GM18517 (cell line): ENCODE results near the gene RBMX.
"Not testable (repeated sequence)": the region's sequence is repeated elsewhere in the genome, so short reads cannot be mapped to it uniquely, and the experiment has no call there.

Experiments used
- ATAC-seq: cut with Tn5 transposase; IDR thresholded peaks from one replicate; pipeline ENCODE4 v1.9.1; 2021; ENCODE audit warnings: mild to moderate bottlenecking, moderate library complexity; ENCODE audit not compliant: unreplicated experiment

RBMX gene

GRCh38 chrX:136879001-136879687 lies 1.4 kb downstream of the RBMX start:
- no peak for ATAC-seq

GRCh38 chrX:136878423-136878822 lies 2.1 kb downstream of the RBMX start:
- no peak for ATAC-seq

GRCh38 chrX:136874114-136874513 lies 6.4 kb downstream of the RBMX start:
- not testable (repeated sequence) for ATAC-seq

- not testable (repeated sequence) for ATAC-seq
Measured at GRCh38 chrX:136873210-136873609, 7.3 kb downstream of the RBMX start.

GRCh38 chrX:136872091-136872700 lies 8.3 kb downstream of the RBMX start:
- ATAC-seq = no peak

GRCh38 chrX:136870064-136870463 lies 10.5 kb downstream of the RBMX start:
- no peak for ATAC-seq

GRCh38 chrX:136868283-136869055 lies 12.1 kb downstream of the RBMX start:
- no peak for ATAC-seq

GRCh38 chrX:136867518-136867917 lies 13.0 kb downstream of the RBMX start:
- ATAC-seq = no peak

GRCh38 chrX:136867096-136867491 lies 13.4 kb downstream of the RBMX start:
- ATAC-seq = no peak

GRCh38 chrX:136866337-136867095 lies 14.0 kb downstream of the RBMX start:
- no peak for ATAC-seq

GRCh38 chrX:136865270-136866158 lies 15.0 kb downstream of the RBMX start:
- no peak for ATAC-seq

GRCh38 chrX:136863826-136864225 lies 16.7 kb downstream of the RBMX start:
- no peak for ATAC-seq

GRCh38 chrX:136862546-136862945 lies 18.0 kb downstream of the RBMX start:
- ATAC-seq = no peak

GRCh38 chrX:136861877-136862276 lies 18.6 kb downstream of the RBMX start:
- ATAC-seq = no peak

- ATAC-seq = no peak
Measured at GRCh38 chrX:136858007-136858756, 22.3 kb downstream of the RBMX start.

GRCh38 chrX:136856551-136856950 lies 24.0 kb downstream of the RBMX start:
- ATAC-seq = no peak

- no peak for ATAC-seq
Measured at GRCh38 chrX:136856050-136856449, 24.5 kb downstream of the RBMX start.

- no peak for ATAC-seq
Measured at GRCh38 chrX:136851526-136851925, 29.0 kb downstream of the RBMX start.

- no peak for ATAC-seq
Measured at GRCh38 chrX:136850441-136851175, 29.9 kb downstream of the RBMX start.
